NCI-H2196 treated with DMSO at 0.1 percent for 48 hours (cell line): ENCODE measurements around the gene SAG.
"Not testable (repeated sequence)": the region's sequence is repeated elsewhere in the genome, so short reads cannot be mapped to it uniquely, and the experiment has no call there.

Experiments used
- DNase-seq: peaks from one replicate; lab custom pipeline; 2025; ENCODE audit not compliant: unreplicated experiment; lab: John Stamatoyannopoulos, UW

SAG gene

GRCh38 chr2:233354500-233354924 lies 46.9 kb downstream of the SAG start:
- no peak for DNase-seq

- DNase-seq: no peak
Observed at GRCh38 chr2:233354971-233355574, 47.5 kb downstream of the SAG start.

- no peak for DNase-seq
Observed at GRCh38 chr2:233355916-233356315, 48.3 kb downstream of the SAG start.

- DNase-seq: no peak
Observed at GRCh38 chr2:233356546-233357308, 49.1 kb downstream of the SAG start.

- DNase-seq: no peak
Observed at GRCh38 chr2:233358335-233358734, 50.7 kb downstream of the SAG start.

- DNase-seq: no peak
Observed at GRCh38 chr2:233358947-233359346, 51.3 kb downstream of the SAG start.

- DNase-seq: no peak
Observed at GRCh38 chr2:233359823-233360222, 52.2 kb downstream of the SAG start.

GRCh38 chr2:233360771-233361176 lies 53.2 kb downstream of the SAG start:
- no peak for DNase-seq

- no peak for DNase-seq
Observed at GRCh38 chr2:233361297-233361696, 53.7 kb downstream of the SAG start.

- DNase-seq: no peak
Observed at GRCh38 chr2:233362742-233363141, 55.1 kb downstream of the SAG start.

GRCh38 chr2:233363744-233364235 lies 56.2 kb downstream of the SAG start:
- no peak for DNase-seq

- no peak for DNase-seq
Observed at GRCh38 chr2:233365861-233366520, 58.4 kb downstream of the SAG start.

- DNase-seq: no peak
Observed at GRCh38 chr2:233367586-233367985, 60.0 kb downstream of the SAG start.

- DNase-seq: no peak
Observed at GRCh38 chr2:233368756-233369155, 61.1 kb downstream of the SAG start.

- no peak for DNase-seq
Observed at GRCh38 chr2:233369462-233369861, 61.8 kb downstream of the SAG start.

- no peak for DNase-seq
Observed at GRCh38 chr2:233369897-233370685, 62.5 kb downstream of the SAG start.

- DNase-seq: no peak
Observed at GRCh38 chr2:233371641-233372040, 64.0 kb downstream of the SAG start.

GRCh38 chr2:233372855-233373254 lies 65.2 kb downstream of the SAG start:
- DNase-seq: no peak

GRCh38 chr2:233373316-233373715 lies 65.7 kb downstream of the SAG start:
- no peak for DNase-seq

- DNase-seq: not testable (repeated sequence)
Observed at GRCh38 chr2:233374776-233375175, 67.2 kb downstream of the SAG start.
